Measurements from ENCODE around the gene ESPNL.
"Not testable (repeated sequence)": the region's sequence is repeated elsewhere in the genome, so short reads cannot be mapped to it uniquely, and the experiment has no call there.

The ESPNL gene

GRCh38 chr2:238114851-238115660 is 14.9 kb downstream of the ESPNL start:
- DNase-seq (ENCODE audit: low read depth in 2 of 2): no peak

DNA sequence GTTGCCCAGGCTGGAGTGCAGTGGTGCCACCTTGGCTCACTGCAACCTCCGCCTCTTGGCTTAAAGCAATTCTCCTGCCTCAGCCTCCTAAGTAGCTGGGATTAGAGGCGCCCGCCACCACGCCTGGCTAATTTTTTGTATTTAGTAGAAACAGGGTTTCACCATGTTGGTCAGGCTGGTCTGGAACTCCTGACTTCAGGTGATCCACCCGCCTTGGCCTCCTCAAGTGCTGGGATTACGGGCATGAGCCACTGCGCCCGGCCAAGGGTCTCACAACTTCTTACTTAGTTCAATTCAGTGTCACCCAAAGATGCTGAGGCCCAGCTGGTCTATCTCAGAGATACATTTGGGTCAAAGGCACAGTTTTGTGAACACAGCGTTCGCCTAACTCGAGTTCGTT is 15.6 kb downstream of the ESPNL start:
- DNase-seq (ENCODE audit: low read depth in 2 of 2): not testable (repeated sequence)

DNA sequence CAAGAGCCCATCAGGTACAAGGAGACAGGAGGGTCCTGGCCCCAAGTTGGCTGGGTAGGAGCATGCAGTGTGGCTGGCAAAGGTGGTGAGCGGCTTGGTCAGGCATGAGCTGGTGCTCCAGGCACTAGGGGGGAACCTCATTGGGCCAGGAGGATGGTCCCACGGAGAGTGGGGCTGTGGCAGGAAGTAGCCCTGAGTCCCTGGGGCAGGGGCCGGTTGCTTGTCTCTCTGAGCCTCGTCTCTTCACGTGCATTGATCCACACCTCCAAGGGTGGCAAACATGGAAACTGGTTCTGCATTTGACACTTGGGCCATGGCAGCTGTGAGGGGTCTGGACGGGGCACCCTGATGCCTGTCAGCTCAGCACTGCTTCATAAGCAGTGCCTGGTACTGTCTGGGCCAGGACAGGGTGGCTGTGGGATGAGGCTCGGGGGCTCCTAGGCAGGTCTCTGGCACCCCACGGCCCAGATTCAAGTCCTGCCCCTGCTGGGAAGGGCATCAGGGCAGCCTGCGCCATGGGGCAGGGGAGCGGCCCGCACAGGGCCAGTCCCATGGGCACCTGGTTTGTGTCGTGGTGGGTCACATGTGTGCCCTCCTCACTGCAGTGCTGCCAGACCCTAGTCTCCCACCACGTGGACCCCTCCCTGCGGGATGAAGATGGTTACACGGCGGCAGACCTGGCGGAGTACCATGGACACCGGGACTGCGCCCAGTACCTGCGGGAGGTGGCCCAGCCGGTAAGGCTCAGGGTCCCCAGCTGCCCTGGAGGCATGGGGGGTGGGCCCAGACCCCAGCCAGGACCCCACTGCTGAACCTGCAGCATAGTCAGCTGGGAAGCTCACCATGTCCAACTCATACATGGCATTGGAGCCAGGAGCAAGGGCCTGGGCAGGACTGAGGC is 16.4 kb downstream of the ESPNL start:
- DNase-seq (ENCODE audit: low read depth in 2 of 2): no peak

DNA sequence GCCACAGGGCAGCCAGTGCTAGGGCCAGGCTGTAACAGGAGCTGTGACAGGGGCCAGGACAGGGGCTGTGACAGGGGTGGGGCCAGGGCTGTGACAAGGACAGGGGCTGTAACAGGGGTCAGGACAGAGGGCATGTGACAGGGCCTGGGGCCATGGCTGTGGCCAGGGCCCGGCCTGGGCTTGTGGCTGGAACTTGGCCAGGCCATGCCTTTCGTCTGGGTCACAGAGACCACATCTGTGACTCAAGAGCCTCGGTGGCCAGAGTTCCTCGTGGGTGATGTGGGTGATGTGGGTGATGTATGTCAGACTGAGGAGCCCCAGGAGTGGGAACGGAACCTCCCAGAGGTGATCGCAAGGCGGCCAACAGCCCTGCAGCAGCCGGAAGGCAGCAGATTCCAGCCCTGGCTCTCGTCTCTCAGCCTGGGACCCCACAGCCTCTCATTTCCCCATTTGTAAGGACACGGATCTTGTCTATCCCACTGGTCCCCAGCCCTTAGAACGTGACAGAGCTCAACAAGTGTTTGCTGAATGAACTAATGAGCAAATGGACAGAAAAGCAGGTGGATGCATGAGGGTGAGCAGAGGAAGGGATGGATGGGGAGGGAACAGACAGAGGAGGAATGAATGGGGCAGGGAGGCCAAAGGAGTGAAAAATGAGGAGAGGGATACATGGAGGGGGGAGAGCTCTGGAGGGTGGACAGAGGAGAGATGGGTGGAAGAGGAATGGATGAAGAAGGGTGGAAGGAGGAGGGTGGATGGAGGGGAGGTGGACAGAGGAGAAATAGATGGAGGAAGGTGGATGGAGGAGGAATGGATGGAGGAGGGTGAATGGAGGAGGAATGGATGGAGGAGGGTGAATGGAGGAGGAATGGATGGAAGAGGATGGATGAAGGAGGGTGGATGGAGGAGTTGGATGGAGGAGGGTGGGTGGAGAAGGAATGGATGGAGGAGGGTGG is 17.3 kb downstream of the ESPNL start:
- no peak for DNase-seq (ENCODE audit: low read depth in 2 of 2)

- DNase-seq (ENCODE audit: low read depth in 2 of 2): no peak
These were observed 19.8 kb downstream of the ESPNL start for GRCh38 chr2:238119756-238120462.

GRCh38 chr2:238120463-238121298 is 20.5 kb downstream of the ESPNL start:
- DNase-seq (ENCODE audit: low read depth in 2 of 2): no peak

DNA sequence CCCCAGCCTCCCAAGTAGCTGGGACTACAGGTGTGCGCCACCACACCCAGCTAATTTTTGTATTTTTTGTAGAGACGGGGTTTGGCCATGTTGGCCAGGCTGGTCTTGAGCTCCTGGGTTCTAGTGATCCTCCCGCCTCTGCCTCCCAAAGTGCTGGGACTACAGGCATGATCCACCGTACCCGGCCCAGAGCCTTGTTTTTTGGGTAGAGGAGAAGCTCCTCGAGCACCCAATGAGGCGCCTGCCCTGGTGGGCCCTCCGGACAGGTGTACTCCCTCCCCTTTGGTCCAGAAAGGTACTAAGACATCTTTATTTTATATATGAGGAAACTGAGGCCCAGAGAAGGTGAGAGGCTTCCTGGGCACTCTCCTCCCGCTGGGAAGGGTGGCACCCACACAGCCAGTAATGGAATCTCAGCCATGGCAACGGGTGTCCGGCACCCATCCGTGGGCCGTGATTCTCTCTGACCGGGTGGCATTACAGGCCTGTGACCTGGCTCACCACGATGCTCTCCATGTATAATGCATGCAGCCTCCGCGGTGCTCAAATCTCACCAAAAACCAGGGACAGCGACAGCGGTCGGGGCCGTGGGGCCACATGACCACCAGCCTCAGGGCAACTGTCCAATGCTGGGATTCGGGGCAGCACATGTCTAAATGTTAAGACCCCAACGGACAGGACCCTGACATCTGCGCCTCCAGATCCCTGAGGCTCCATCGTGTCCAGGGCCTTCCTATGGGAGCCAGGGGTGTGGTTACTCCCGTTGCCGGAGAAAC is 21.6 kb downstream of the ESPNL start:
- no peak for DNase-seq (ENCODE audit: low read depth in 2 of 2)

- no peak for DNase-seq (ENCODE audit: low read depth in 2 of 2)
These were observed 22.4 kb downstream of the ESPNL start for GRCh38 chr2:238122287-238123217.

DNA sequence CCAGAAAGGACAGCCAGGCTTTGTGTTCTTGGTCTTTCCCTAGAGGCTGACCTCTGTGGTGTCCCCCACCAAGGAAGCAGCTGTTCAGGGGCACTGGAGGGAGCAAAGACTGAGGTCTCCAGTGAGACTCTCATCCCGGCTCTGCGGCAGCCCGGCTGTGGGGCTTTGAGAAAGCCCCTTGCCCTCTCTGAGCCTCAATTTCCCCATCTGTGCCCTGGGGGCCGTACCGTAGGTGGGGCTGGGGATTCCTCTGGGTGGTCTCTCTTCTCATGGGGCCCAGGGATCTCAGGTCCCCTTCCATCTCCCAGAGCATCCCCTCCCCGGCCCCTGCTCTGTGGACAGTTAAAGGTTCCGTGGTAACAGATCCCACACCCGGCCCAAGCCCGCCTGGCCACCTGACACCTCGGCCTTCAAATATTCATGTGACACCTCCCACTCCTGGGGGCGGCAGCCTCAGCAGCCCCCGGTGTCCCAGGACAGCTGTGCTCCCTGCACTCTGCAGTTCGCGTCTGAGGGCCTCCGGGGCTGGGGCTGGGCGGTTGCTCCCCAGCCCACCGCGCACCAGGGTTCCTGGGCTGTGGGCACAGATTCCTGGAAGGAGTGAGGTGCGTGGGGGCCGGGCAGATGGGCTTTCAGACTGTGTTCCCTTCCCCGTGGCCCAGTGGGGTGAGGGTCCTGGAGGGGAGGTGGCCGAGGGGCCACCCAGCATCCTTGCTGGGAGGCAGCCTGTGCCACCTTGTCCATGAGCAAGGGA is 23.3 kb downstream of the ESPNL start:
- DNase-seq (ENCODE audit: low read depth in 2 of 2): no peak

DNA sequence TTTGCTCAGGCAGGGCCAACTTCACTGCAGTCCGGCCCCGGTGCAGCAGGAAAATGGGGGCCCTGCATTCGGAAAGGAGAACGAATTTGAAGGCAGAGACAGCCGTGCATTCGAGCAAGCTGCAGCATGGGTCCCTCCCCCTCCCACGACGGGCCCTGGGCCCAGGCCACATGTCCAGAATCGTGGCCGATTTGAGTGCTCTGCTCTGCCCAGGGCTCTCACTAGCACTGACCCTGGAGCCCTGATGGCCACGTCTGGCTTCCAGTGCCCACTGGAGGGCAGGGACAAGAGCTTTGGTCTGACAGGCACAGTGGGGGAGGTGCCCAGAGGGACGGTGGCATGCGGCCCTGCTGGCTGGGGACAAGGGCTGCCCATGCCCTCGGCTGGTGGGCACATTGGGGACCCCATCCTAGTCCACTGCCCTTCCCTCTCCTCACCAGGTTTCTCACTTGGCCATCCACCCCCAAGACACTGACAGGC is 23.9 kb downstream of the ESPNL start:
- DNase-seq (ENCODE audit: low read depth in 2 of 2): no peak

DNA sequence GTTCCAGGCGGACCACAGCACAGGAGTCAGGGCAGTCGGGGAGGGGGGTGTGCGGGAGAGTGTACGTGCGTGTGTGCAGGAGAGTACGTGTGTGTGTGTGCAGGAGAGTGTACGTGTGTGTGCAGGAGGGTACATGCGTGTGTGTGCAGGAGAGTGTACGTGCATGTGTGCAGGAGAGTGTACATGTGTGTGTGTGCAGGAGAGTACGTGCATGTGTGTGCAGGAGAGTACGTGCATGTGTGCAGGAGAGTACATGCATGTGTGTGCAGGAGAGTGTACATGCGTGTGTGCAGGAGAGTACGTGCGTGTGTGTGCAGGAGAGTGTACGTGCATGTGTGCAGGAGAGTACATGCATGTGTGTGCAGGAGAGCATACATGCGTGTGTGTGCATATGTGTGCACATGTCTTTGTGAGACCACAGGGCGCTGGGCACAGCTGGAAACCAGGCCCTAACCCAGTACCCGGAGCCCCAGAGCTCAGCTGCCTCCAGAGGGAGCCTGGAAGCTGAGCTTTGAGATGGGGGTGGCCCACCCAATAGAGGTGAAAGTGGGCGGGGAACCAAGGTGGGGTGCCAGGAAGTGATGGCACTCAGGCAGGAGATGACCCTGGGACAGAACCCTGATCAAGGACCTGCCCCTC is 24.5 kb downstream of the ESPNL start:
- no peak for DNase-seq (ENCODE audit: low read depth in 2 of 2)

GRCh38 chr2:238125127-238125885 is 25.2 kb downstream of the ESPNL start:
- no peak for DNase-seq (ENCODE audit: low read depth in 2 of 2)

- no peak for DNase-seq (ENCODE audit: low read depth in 2 of 2)
These were observed 26.2 kb downstream of the ESPNL start for GRCh38 chr2:238126338-238126737.

DNA sequence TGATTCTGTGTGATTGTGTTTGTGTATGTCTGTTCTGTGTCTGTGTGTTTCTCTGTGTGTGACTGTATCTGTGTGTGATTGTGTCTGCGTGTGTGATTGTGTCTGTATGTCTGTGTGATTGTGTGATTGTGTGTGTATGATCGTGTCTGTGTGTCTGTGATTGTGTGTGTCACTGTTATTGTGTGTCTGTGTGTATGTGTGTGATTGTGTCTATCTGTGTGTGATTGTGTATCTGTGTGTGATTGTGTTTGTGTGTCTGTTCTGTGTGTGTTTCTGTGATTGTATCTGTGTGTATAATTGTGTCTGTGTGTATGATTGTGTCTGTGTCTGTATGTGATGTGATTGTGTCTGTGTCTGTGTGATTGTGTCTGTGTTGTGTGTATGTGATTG is 26.6 kb downstream of the ESPNL start:
- DNase-seq (ENCODE audit: low read depth in 2 of 2): no peak

GRCh38 chr2:238127165-238128060 is 27.3 kb downstream of the ESPNL start:
- DNase-seq (ENCODE audit: low read depth in 2 of 2): no peak

All from activated CD4-positive, alpha-beta T cell treated with anti-CD3 and anti-CD28 coated beads for 24 hours (primary cell).